Rectal smooth muscle tissue (tissue), 1 donor: ENCODE results near the gene RPL23.

Experiments used
- H3K27ac ChIP-seq: one replicate; pipeline ENCODE4 v1.7.0; 2013; ENCODE audit warnings: low read depth, low read length, inconsistent platforms
- H3K27me3 ChIP-seq: one replicate; pipeline ENCODE4 v1.7.0; 2013; ENCODE audit warnings: low read length; ENCODE audit not compliant: control insufficient read depth, insufficient read depth
- H3K36me3 ChIP-seq: one replicate; pipeline ENCODE4 v1.7.0; 2013; ENCODE audit warnings: low read length; ENCODE audit not compliant: control insufficient read depth, insufficient read depth
- H3K4me1 ChIP-seq: one replicate; pipeline ENCODE4 v1.7.0; 2013; ENCODE audit warnings: low read length; ENCODE audit not compliant: control insufficient read depth, insufficient read depth
- H3K4me3 ChIP-seq: one replicate; pipeline ENCODE4 v1.7.0; 2013; ENCODE audit warnings: low read length
- H3K9ac ChIP-seq: one replicate; pipeline ENCODE4 v1.7.0; 2013; ENCODE audit warnings: low read length

The RPL23 gene

GRCh38 chr17:38853292-38854219, at the start of gene RPL23:
RPL23 (minus strand) TSS chr17:38853721; CDS start chr17:38853710, 11 bp downstream.
- Histone ChIP-seq H3K27me3 (no peaks in the 10 kb centered on the region), H3K4me3 (peak within 1 kb of the TSS; percentile 75), H3K4me1 (peaks cover 16% of the 10 kb centered on the region), H3K9ac (peak within 1 kb of the TSS; percentile 74), H3K27ac (peak within 1 kb of the TSS; percentile 97), H3K36me3 (peaks cover 8% of the 10 kb centered on the region)

- Histone ChIP-seq H3K9ac (no peak overlapping the region), H3K4me1 (peaks cover 22% of the 10 kb centered on the region), H3K27me3 (no peaks in the 10 kb centered on the region), H3K27ac (no peak overlapping the region), H3K36me3 (peaks cover 25% of the 10 kb centered on the region), H3K4me3 (peak overlapping the region; percentile 11)
These were observed 47.6 kb upstream of the RPL23 start for GRCh38 chr17:38900978-38901656.

- Histone ChIP-seq H3K27me3 (no peaks in the 10 kb centered on the region), H3K36me3 (peaks cover 23% of the 10 kb centered on the region), H3K27ac (no peak overlapping the region), H3K4me1 (peaks cover 22% of the 10 kb centered on the region), H3K9ac (no peak overlapping the region), H3K4me3 (no peak overlapping the region)
These were observed 45.9 kb upstream of the RPL23 start for GRCh38 chr17:38899421-38899820.

- Histone ChIP-seq H3K36me3 (peaks cover 23% of the 10 kb centered on the region), H3K9ac (no peak overlapping the region), H3K4me1 (peaks cover 22% of the 10 kb centered on the region), H3K27me3 (no peaks in the 10 kb centered on the region), H3K27ac (peak overlapping the region; percentile 6), H3K4me3 (no peak overlapping the region)
These were observed 45.4 kb upstream of the RPL23 start for GRCh38 chr17:38898812-38899348.

GRCh38 chr17:38898291-38898679, 44.8 kb upstream of the RPL23 start:
- peaks cover 22% of the 10 kb centered on the region for H3K4me1 ChIP-seq
- peaks cover 22% of the 10 kb centered on the region for H3K36me3 ChIP-seq
- no peaks in the 10 kb centered on the region for H3K27me3 ChIP-seq
- peak overlapping the region; percentile 6 for H3K27ac ChIP-seq
- no peak overlapping the region for H3K4me3 ChIP-seq
- H3K9ac ChIP-seq = no peak overlapping the region

GRCh38 chr17:38897671-38898290, 44.3 kb upstream of the RPL23 start:
- Histone ChIP-seq H3K36me3 (peaks cover 21% of the 10 kb centered on the region), H3K27me3 (no peaks in the 10 kb centered on the region), H3K9ac (no peak overlapping the region), H3K27ac (peak overlapping the region; percentile 66), H3K4me3 (peak overlapping the region; percentile 14), H3K4me1 (peaks cover 27% of the 10 kb centered on the region)

GRCh38 chr17:38897176-38897575, 43.7 kb upstream of the RPL23 start:
- H3K9ac ChIP-seq = no peak overlapping the region
- H3K36me3 ChIP-seq = peaks cover 25% of the 10 kb centered on the region
- peak overlapping the region; percentile 15 for H3K27ac ChIP-seq
- peaks cover 27% of the 10 kb centered on the region for H3K4me1 ChIP-seq
- no peaks in the 10 kb centered on the region for H3K27me3 ChIP-seq
- no peak overlapping the region for H3K4me3 ChIP-seq

GRCh38 chr17:38896346-38896954, 42.9 kb upstream of the RPL23 start:
- Histone ChIP-seq H3K4me3 (no peak overlapping the region), H3K27me3 (no peaks in the 10 kb centered on the region), H3K4me1 (peaks cover 26% of the 10 kb centered on the region), H3K27ac (no peak overlapping the region), H3K36me3 (peaks cover 31% of the 10 kb centered on the region), H3K9ac (no peak overlapping the region)

GRCh38 chr17:38894276-38894675, 40.8 kb upstream of the RPL23 start:
- Histone ChIP-seq H3K36me3 (peaks cover 41% of the 10 kb centered on the region), H3K27me3 (no peaks in the 10 kb centered on the region), H3K4me1 (peaks cover 17% of the 10 kb centered on the region), H3K9ac (no peak overlapping the region), H3K4me3 (no peak overlapping the region), H3K27ac (no peak overlapping the region)

GRCh38 chr17:38893607-38894006, 40.1 kb upstream of the RPL23 start:
- Histone ChIP-seq H3K4me1 (peaks cover 17% of the 10 kb centered on the region), H3K9ac (no peak overlapping the region), H3K36me3 (peaks cover 41% of the 10 kb centered on the region), H3K4me3 (no peak overlapping the region), H3K27me3 (no peaks in the 10 kb centered on the region), H3K27ac (no peak overlapping the region)

- Histone ChIP-seq H3K4me3 (no peak overlapping the region), H3K9ac (no peak overlapping the region), H3K4me1 (peaks cover 17% of the 10 kb centered on the region), H3K27ac (no peak overlapping the region), H3K27me3 (no peaks in the 10 kb centered on the region), H3K36me3 (peaks cover 39% of the 10 kb centered on the region)
These were observed 39.6 kb upstream of the RPL23 start for GRCh38 chr17:38893113-38893512.

GRCh38 chr17:38892620-38893019, 39.1 kb upstream of the RPL23 start:
- Histone ChIP-seq H3K36me3 (peaks cover 39% of the 10 kb centered on the region), H3K27me3 (no peaks in the 10 kb centered on the region), H3K4me3 (no peak overlapping the region), H3K4me1 (peaks cover 17% of the 10 kb centered on the region), H3K9ac (no peak overlapping the region), H3K27ac (no peak overlapping the region)
